Retinal pigment epithelial cell (primary cell): ENCODE results near the gene PPM1B.
"Not testable (repeated sequence)": the region's sequence is repeated elsewhere in the genome, so short reads cannot be mapped to it uniquely, and the experiment has no call there.

Experiments
- DNase-seq: peaks from one replicate; pipeline ENCODE4 v3.0.0-alpha.2; 2010; ENCODE audit warnings: low read depth
- H3K4me3 ChIP-seq: 2 replicates; pipeline ENCODE4 v1.5.1; 2011; ENCODE audit warnings: mild to moderate bottlenecking, low read length, control low read depth, moderate library complexity
- CTCF ChIP-seq: conservative IDR thresholded peaks from 2 replicates; pipeline ENCODE4 v1.5.1; 2011; ENCODE audit warnings: low read depth, low read length, control low read depth, inconsistent platforms

The PPM1B gene

GRCh38 chr2:44203542-44203941, 34.9 kb downstream of the PPM1B start:
- DNase-seq, result no peak
- no peak for TF ChIP-seq CTCF
- H3K4me3 ChIP-seq, result no peak overlapping the region

DNA sequence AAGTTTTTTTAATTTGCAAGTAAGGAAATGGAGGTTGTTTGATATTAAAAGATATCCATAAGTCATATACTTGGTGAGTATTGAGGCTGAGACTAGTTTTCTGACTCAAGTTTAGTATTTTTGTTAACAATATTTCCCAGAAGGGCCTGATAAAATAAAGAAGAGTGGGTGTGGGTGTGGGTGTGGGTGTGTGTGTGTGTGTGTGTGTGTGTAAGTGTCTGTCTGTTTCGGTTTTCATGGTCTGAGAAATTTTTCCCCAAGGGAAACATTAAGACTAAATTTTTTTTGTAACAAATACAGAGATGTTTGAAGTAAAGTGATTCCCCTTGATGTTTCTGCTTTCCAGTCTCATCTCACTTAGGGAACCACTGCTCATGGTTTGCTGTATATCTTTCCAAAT, 36.5 kb downstream of the PPM1B start:
- DNase-seq, result no peak
- TF ChIP-seq CTCF, result no peak
- no peak overlapping the region for H3K4me3 ChIP-seq

DNA sequence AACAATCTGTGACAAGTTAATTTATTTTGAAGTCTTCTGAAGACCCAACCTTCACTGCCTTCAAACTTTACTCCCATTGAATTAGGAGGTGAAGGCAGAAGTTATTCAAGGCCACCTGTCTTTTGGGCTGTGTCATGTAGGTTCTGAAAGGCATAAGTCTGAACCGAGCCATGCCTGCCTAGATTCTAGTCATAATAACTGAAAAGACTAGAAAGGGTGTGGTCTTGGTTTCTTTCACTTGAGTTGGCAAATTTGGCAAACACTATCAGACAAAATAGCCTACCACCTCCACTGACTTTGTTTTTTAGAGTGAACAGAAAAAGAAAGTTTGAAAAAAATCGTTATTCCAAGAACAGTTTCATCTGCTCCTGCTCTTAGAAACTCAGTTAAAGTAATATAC, 38.4 kb downstream of the PPM1B start:
- DNase-seq, result no peak
- no peak overlapping the region for H3K4me3 ChIP-seq
- no peak for TF ChIP-seq CTCF

- H3K4me3 ChIP-seq, DNase-seq: not testable (repeated sequence)
These were observed 39.0 kb downstream of the PPM1B start for GRCh38 chr2:44207648-44208047.

GRCh38 chr2:44210362-44210761, 41.7 kb downstream of the PPM1B start:
- H3K4me3 ChIP-seq, result no peak overlapping the region
- DNase-seq, result no peak
- no peak for TF ChIP-seq CTCF

- no peak for DNase-seq
- no peak overlapping the region for H3K4me3 ChIP-seq
- TF ChIP-seq CTCF, result no peak
These were observed 42.5 kb downstream of the PPM1B start for GRCh38 chr2:44211183-44211582.

GRCh38 chr2:44212302-44212701, 43.6 kb downstream of the PPM1B start:
- TF ChIP-seq CTCF, result no peak
- DNase-seq, result no peak
- no peak overlapping the region for H3K4me3 ChIP-seq

- DNase-seq, result no peak
- no peak for TF ChIP-seq CTCF
- H3K4me3 ChIP-seq, result no peak overlapping the region
These were observed 47.2 kb downstream of the PPM1B start for GRCh38 chr2:44215827-44216226.
